Progenitor cell of endocrine pancreas (in vitro differentiated cells): ENCODE data around the gene CLEC2L. TPM values are rescaled to one million over a fixed set of nuclear protein-coding genes. Genes with fewer than 3 reads are reported as not detected.

Experiments used
- DNase-seq: peaks from one replicate; pipeline ENCODE4 v3.0.0; 2021; ENCODE audit warnings: low spot score; ENCODE audit not compliant: unreplicated experiment
- H3K27ac Mint-ChIP-seq: 2 replicates; pipeline ENCODE4 v1.8.0; 2021; ENCODE audit warnings: mild to moderate bottlenecking, moderate library complexity, mixed read lengths
- H3K27me3 Mint-ChIP-seq: 2 replicates; pipeline ENCODE4 v1.8.0; 2021; ENCODE audit warnings: mixed read lengths
- H3K36me3 Mint-ChIP-seq: 2 replicates; pipeline ENCODE4 v1.8.0; 2022; ENCODE audit warnings: mixed read lengths; ENCODE audit not compliant: insufficient read depth
- H3K4me1 Mint-ChIP-seq: 2 replicates; pipeline ENCODE4 v1.8.0; 2021; ENCODE audit warnings: low read depth, mixed read lengths
- H3K4me3 Mint-ChIP-seq: 2 replicates; pipeline ENCODE4 v1.8.0; 2021; ENCODE audit warnings: low read depth, mild to moderate bottlenecking, moderate library complexity, mixed read lengths
- H3K9me3 Mint-ChIP-seq: 2 replicates; pipeline ENCODE4 v1.8.0; 2021; ENCODE audit warnings: low read depth, mixed read lengths
- total RNA-seq: library from RNA; stranded (reverse); gene quantifications from 2 replicates; pipeline ENCODE4 v1.2.1, GENCODE V29; 2021
- TF ChIP-seq, protein P1 (sequence below): fragments of 200-600 bp; sonication (generic); IDR thresholded peaks from one replicate; pipeline ENCODE4 v1.5.0; 2021; ENCODE audit warnings: antibody characterized with exemption, mild to moderate bottlenecking; ENCODE audit not compliant: unreplicated experiment

CLEC2L gene
- total RNA-seq, 1 donor from 2014 or later = not detected

DNA sequence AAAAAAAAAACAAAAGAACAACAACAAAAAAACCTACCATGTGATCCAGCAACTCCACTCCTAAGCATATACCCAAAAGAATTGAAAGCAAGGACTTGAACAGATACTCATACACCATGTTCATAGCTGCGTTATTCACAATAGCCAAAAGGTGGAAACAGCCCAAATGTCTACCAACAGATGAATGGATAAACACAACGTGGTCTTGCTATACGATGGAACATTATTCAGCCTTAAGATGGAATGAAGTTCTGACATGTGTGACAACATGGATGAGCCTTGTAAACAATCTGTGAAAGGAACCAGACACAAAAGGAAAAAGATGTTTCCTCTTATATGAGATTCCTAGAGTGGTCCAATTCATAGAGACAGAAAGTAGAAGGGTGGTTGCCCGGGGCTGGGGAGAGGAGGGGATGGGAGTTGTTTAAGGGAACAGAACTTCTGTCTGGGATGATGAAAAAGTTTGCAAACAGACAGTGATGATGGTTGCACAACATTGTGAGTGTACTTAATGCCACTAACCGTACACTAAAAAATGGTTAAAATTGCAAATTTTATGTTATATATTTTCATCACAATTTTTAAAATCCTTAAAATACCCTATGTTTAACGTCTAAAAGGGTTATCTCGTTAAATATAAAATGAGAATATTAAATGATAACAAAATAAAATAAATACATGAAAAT, 11.6 kb downstream of the CLEC2L start:
- Mint-ChIP-seq H3K4me3 (no peak overlapping the region), H3K36me3 (no peaks in the 10 kb centered on the region), H3K27ac (no peak overlapping the region), H3K9me3 (no peaks in the 10 kb centered on the region), H3K27me3 (peaks cover 28% of the 10 kb centered on the region), H3K4me1 (no peaks in the 10 kb centered on the region)
- TF ChIP-seq, protein P1, sequence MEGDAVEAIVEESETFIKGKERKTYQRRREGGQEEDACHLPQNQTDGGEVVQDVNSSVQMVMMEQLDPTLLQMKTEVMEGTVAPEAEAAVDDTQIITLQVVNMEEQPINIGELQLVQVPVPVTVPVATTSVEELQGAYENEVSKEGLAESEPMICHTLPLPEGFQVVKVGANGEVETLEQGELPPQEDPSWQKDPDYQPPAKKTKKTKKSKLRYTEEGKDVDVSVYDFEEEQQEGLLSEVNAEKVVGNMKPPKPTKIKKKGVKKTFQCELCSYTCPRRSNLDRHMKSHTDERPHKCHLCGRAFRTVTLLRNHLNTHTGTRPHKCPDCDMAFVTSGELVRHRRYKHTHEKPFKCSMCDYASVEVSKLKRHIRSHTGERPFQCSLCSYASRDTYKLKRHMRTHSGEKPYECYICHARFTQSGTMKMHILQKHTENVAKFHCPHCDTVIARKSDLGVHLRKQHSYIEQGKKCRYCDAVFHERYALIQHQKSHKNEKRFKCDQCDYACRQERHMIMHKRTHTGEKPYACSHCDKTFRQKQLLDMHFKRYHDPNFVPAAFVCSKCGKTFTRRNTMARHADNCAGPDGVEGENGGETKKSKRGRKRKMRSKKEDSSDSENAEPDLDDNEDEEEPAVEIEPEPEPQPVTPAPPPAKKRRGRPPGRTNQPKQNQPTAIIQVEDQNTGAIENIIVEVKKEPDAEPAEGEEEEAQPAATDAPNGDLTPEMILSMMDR = no peak
- no peak for DNase-seq

DNA sequence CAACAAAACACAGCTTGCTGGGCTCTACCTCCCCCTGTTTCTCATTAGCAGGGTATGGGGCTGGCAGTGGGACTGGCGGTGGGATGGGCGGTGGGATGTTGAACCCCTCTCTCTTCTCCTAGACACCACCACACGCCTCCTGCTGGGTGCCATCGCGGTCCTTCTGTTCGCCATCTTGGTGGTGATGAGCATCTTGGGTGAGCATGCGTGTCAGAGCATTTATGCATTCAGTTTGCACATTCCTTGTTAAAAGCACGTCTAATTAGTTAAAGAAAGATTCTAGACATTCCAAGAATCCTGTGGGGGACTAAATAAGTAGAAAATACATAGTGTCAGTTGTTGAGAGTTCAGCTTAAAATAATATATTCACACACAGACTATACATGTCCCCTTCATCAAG, 12.7 kb downstream of the CLEC2L start:
- TF ChIP-seq, protein P1 = no peak
- Mint-ChIP-seq H3K4me1 (no peaks in the 10 kb centered on the region), H3K9me3 (no peaks in the 10 kb centered on the region), H3K36me3 (no peaks in the 10 kb centered on the region), H3K27me3 (peaks cover 29% of the 10 kb centered on the region), H3K4me3 (no peak overlapping the region), H3K27ac (no peak overlapping the region)
- DNase-seq = no peak

GRCh38 chr7:139538881-139539635, 15.6 kb downstream of the CLEC2L start:
- peaks cover 19% of the 10 kb centered on the region for H3K27me3 Mint-ChIP-seq
- no peak overlapping the region for H3K27ac Mint-ChIP-seq
- no peaks in the 10 kb centered on the region for H3K4me1 Mint-ChIP-seq
- DNase-seq = no peak
- H3K9me3 Mint-ChIP-seq = no peaks in the 10 kb centered on the region
- TF ChIP-seq, protein P1 = no peak
- no peaks in the 10 kb centered on the region for H3K36me3 Mint-ChIP-seq
- H3K4me3 Mint-ChIP-seq = no peak overlapping the region

- no peaks in the 10 kb centered on the region for H3K4me1 Mint-ChIP-seq
Observed at GRCh38 chr7:139540203-139540602, 16.7 kb downstream of the CLEC2L start.

GRCh38 chr7:139541600-139542307, 18.3 kb downstream of the CLEC2L start:
- no peak for DNase-seq
- Mint-ChIP-seq H3K4me1 (no peaks in the 10 kb centered on the region), H3K9me3 (no peaks in the 10 kb centered on the region), H3K27ac (no peak overlapping the region), H3K4me3 (no peak overlapping the region), H3K36me3 (no peaks in the 10 kb centered on the region), H3K27me3 (peaks cover 20% of the 10 kb centered on the region)
- TF ChIP-seq, protein P1 = no peak

More at GRCh38 chr7:139540203-139540602, 16.7 kb downstream of the CLEC2L start:
- TF ChIP-seq, protein P1 = no peak
- Mint-ChIP-seq H3K4me3 (no peak overlapping the region), H3K9me3 (no peaks in the 10 kb centered on the region), H3K36me3 (no peaks in the 10 kb centered on the region), H3K27me3 (peaks cover 19% of the 10 kb centered on the region), H3K27ac (no peak overlapping the region)
- DNase-seq = no peak
